Body of pancreas (tissue), 4 donors: ENCODE data around the gene PTPRN2. TPM values are rescaled to one million over a fixed set of nuclear protein-coding genes. Genes with fewer than 3 reads are reported as not detected.
"Not testable (repeated sequence)": the region's sequence is repeated elsewhere in the genome, so short reads cannot be mapped to it uniquely, and the experiment has no call there.

Source experiments
- ATAC-seq: fragments of 150-250 bp; one replicate; pipeline ENCODE4 v1.9.1; 2016
- DNase-seq, 4 donors: peaks; one replicate each; pipeline ENCODE4 v3.0.0-alpha.2; 2019
- H3K27ac ChIP-seq, 4 donors: fragments of 200-600 bp; sonication (generic); 1 replicate in 3 of 4; 2 replicates in 1 of 4; pipeline versions ENCODE4 v1.5.1 to v1.6.1; 2016 to 2019; ENCODE audit warnings: mild to moderate bottlenecking in 1 of 4, mixed read lengths in 1 of 4, moderate library complexity in 1 of 4
- H3K27me3 ChIP-seq, 2 donors: fragments of 200-600 bp; sonication (generic); one replicate each; pipeline ENCODE4 v1.6.0; 2016; ENCODE audit warnings: mild to moderate bottlenecking in 1 of 2
- H3K36me3 ChIP-seq, 2 donors: fragments of 200-600 bp; sonication (generic); replicated peaks in 1 of 2; 2 replicates each; pipeline ENCODE4 v1.5.1; 2016; ENCODE audit warnings: low read depth in 2 of 2; ENCODE audit not compliant: insufficient read depth in 1 of 2
- H3K4me1 ChIP-seq: fragments of 200-600 bp; sonication (generic); one replicate; pipeline ENCODE4 v1.6.0; 2016
- H3K4me3 ChIP-seq, 2 donors: fragments of 200-600 bp; sonication (generic); 1 replicate in 1 of 2; 2 replicates in 1 of 2; pipeline ENCODE4 v1.5.1; 2016 to 2019
- H3K9me3 ChIP-seq, 3 donors: fragments of 200-600 bp; sonication (generic); 1 replicate in 2 of 3; 2 replicates in 1 of 3; pipeline ENCODE4 v1.5.1; 2016
- POLR2A ChIP-seq, 3 donors: fragments of 450-650 bp; IDR thresholded peaks; one replicate each; pipeline ENCODE4 v1.6.1; 2016; ENCODE audit warnings: antibody characterized with exemption in 3 of 3, mild to moderate bottlenecking in 2 of 3
- WGBS, 2 donors: methylation state at CpG; one replicate each; pipeline ENCODE4 v1.1.5; 2017; 5-methylcytosine and 5-hydroxymethylcytosine counted together
- intact Hi-C: fragments of 100-400 bp; cut with DNase I; formaldehyde crosslinking; loops from one replicate; pipeline ENCODE4 v1.15.1; 2023
- total RNA-seq, 2 donors: library from RNA; depleted of rRNA; stranded (reverse); fragments of >200 nt; gene quantifications; one replicate each; pipeline ENCODE4 v1.1.0, GENCODE V29; 2016
- TF ChIP-seq, protein P1 (sequence below), 7 experiments: fragments of 450-650 bp in 4 of 7; fragments of 200-600 bp in 3 of 7; sonication (generic) in 3 of 7; IDR thresholded peaks; one replicate each; pipeline ENCODE4 v1.5.1; 2016 to 2019; ENCODE audit warnings: antibody characterized with exemption in 7 of 7

PTPRN2 gene
- total RNA-seq, 2 donors from 2014 or later = 31.6 to 76.1 TPM

DNA sequence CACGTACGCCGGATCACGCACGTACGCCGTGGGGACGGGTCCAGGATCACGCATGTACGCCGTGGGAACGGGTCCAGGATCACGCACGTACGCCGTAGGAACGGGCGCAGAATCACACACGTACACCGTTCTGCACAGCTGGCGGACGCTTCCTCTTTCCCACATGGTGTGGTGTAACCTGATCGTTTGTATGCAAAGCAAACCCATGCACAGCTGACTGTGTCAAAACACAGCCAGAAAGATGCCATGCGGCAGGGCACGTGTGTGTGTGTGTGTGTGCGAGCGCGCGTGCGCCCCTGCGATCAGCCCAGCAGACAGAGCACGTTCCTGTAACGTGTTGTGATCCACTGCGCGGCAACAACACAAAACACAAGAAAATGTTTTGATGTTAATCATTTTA lies 677.2 kb downstream of the PTPRN2 start:
- WGBS, 2 donors = 93 to 94% methylated on average over 35 of the region's 35 CpGs
- H3K27me3 ChIP-seq = no peaks in the 10 kb centered on the region
- intact Hi-C loops = no loop called here
- H3K27ac ChIP-seq = no peak overlapping the region
- no peak overlapping the region for H3K4me3 ChIP-seq
- H3K36me3 ChIP-seq = no peaks in the 10 kb centered on the region
- no peaks in the 10 kb centered on the region for H3K9me3 ChIP-seq
- no peaks in the 10 kb centered on the region for H3K4me1 ChIP-seq
- DNase-seq (no peak), ATAC-seq (no peak)
- TF ChIP-seq, protein P1, sequence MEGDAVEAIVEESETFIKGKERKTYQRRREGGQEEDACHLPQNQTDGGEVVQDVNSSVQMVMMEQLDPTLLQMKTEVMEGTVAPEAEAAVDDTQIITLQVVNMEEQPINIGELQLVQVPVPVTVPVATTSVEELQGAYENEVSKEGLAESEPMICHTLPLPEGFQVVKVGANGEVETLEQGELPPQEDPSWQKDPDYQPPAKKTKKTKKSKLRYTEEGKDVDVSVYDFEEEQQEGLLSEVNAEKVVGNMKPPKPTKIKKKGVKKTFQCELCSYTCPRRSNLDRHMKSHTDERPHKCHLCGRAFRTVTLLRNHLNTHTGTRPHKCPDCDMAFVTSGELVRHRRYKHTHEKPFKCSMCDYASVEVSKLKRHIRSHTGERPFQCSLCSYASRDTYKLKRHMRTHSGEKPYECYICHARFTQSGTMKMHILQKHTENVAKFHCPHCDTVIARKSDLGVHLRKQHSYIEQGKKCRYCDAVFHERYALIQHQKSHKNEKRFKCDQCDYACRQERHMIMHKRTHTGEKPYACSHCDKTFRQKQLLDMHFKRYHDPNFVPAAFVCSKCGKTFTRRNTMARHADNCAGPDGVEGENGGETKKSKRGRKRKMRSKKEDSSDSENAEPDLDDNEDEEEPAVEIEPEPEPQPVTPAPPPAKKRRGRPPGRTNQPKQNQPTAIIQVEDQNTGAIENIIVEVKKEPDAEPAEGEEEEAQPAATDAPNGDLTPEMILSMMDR (IDR thresholded peaks at IDR 0.05) = no peak
- TF ChIP-seq POLR2A (IDR thresholded peaks at IDR 0.05) = no peak

GRCh38 chr7:157910045-157910444 lies 677.6 kb downstream of the PTPRN2 start:
- DNase-seq, H3K27ac ChIP-seq: not testable (repeated sequence)

DNA sequence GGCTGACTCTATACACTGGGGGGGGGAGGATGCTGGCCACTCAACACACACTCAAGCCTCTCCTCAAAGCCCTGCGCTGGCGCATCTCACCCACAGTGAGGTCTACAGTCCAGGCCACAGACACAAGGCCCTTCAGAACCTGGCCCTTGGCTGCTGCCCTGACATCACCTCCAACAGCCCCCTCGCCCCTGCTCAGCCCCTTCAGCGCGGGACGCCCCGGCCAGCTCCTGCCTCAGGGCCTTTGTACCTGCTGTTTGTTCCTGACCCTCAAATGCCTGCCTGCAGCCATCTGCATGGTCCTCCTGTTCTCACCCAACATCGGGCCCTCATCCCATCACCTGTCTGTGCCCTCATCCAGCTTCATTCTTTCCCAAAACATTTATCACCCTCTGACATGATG lies 678.3 kb downstream of the PTPRN2 start:
- DNase-seq (no peak), ATAC-seq (no peak)
- Histone ChIP-seq H3K4me3 (no peak overlapping the region), H3K36me3 (no peaks in the 10 kb centered on the region), H3K27ac (no peak overlapping the region), H3K9me3 (no peaks in the 10 kb centered on the region), H3K27me3 (no peaks in the 10 kb centered on the region), H3K4me1 (no peaks in the 10 kb centered on the region)
- TF ChIP-seq, protein P1 (IDR thresholded peaks at IDR 0.05) = no peak
- no peak for TF ChIP-seq POLR2A (IDR thresholded peaks at IDR 0.05)
- whole genome bisulfite sequencing, 2 donors = 95 to 98% methylated on average over 8 of the region's 8 CpGs
- intact Hi-C loops = no loop called here

More at GRCh38 chr7:157910045-157910444, 677.6 kb downstream of the PTPRN2 start:
- H3K4me3 ChIP-seq, ATAC-seq, H3K36me3 ChIP-seq, intact Hi-C loops, H3K4me1 ChIP-seq, H3K27me3 ChIP-seq, H3K9me3 ChIP-seq: not testable (repeated sequence)
- 96 to 97% methylated on average over 43 of the region's 43 CpGs for WGBS, 2 donors

GRCh38 chr7:157908006-157908782 lies 679.4 kb downstream of the PTPRN2 start:
- DNase-seq = no peak
- Histone ChIP-seq H3K4me3 (no peak overlapping the region), H3K27ac (no peak overlapping the region), H3K9me3 (no peaks in the 10 kb centered on the region), H3K36me3 (no peaks in the 10 kb centered on the region), H3K27me3 (no peaks in the 10 kb centered on the region), H3K4me1 (no peaks in the 10 kb centered on the region)
- intact Hi-C loops = no loop called here
- TF ChIP-seq, protein P1 (IDR thresholded peaks at IDR 0.05) = no peak
- TF ChIP-seq POLR2A (IDR thresholded peaks at IDR 0.05) = no peak
- 84 to 86% methylated on average over 26 to 31 of the region's 31 CpGs for WGBS, 2 donors
- ATAC-seq = no peak

DNA sequence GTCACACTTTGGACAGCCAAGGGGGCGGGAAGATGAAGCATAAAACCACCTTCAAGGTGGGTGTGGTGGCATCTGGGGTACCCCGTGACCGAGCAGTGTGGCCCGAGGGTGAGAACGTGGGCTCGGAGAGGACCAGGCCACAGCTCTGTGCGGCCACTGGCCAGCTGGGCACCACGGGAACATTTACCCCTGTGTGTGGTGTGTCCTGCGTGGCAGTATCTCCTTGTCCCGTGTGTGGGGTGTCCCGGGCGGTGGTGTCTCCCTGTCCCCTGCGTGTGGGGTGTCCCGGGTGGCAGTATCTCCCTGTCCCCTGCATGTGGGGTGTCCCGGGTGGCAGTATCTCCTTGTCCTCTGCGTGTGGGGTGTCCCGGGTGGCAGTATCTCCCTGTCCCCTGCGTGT lies 680.5 kb downstream of the PTPRN2 start:
- WGBS, 2 donors = 92 to 94% methylated on average over 16 to 18 of the region's 18 CpGs
- Histone ChIP-seq H3K36me3 (no peaks in the 10 kb centered on the region), H3K4me1 (no peaks in the 10 kb centered on the region), H3K27me3 (no peaks in the 10 kb centered on the region), H3K4me3 (no peak overlapping the region), H3K9me3 (no peaks in the 10 kb centered on the region), H3K27ac (no peak overlapping the region)
- intact Hi-C loops = no loop called here
- ATAC-seq (no peak), DNase-seq (no peak)
- TF ChIP-seq, protein P1 (IDR thresholded peaks at IDR 0.05) = no peak
- TF ChIP-seq POLR2A (IDR thresholded peaks at IDR 0.05) = no peak
